ENCODE data around the gene DENND1C. TPM values are rescaled to one million over a fixed set of nuclear protein-coding genes. Genes with fewer than 3 reads are reported as not detected.
A peak's percentile ranks its signal among the peaks of the same experiment; 100 is the strongest.

The DENND1C gene
- total RNA-seq, 2 experiments from 2014 or later = 40.9 to 68.3 TPM

- Histone ChIP-seq H2AFZ (ENCODE audit: low read length) (peak within 1 kb of the TSS; percentile 64), H4K20me1 (ENCODE audit: insufficient read depth, low read length) (no peaks in the 10 kb centered on the region), H3K9me2 (ENCODE audit: insufficient read depth, low read length) (no peaks in the 10 kb centered on the region), H3K79me2 (ENCODE audit: insufficient read depth, low read depth, low read length) (no peaks in the 10 kb centered on the region), H3K9me3 (ENCODE audit: low read length) (no peaks in the 10 kb centered on the region), H3K4me2 (ENCODE audit: low read length) (peak within 1 kb of the TSS; percentile 82), H3K36me3 (ENCODE audit: insufficient read depth, low read length) (no peaks in the 10 kb centered on the region), H3K4me3 (ENCODE audit: low read depth, low read length, poor library complexity, severe bottlenecking) (peak within 1 kb of the TSS; percentile 74), H3K4me1 (ENCODE audit: insufficient read depth, low read length, poor library complexity, severe bottlenecking) (peaks cover 41% of the 10 kb centered on the region), H3K27ac (ENCODE audit: low read depth, low read length, poor library complexity, severe bottlenecking) (peak within 1 kb of the TSS; percentile 44)
- ChIA-PET CTCF (ENCODE audit: unreplicated experiment) (no interaction called here), POLR2A (interaction anchor here (0.5 to 1.3 kb wide), 5 partner anchors 20 to 362 kb away, joined by 3 to 7 read pairs (median 4); no protein-coding TSS in a partner anchor)
- peak; percentile 84 for DNase-seq (ENCODE audit: low spot score)
- no TSS peak for BruUV-seq (replicated peaks)
- TF ChIP-seq CTCF (conservative IDR thresholded peaks at IDR 0.05; ENCODE audit: low read length) = no peak
- no peak for TF ChIP-seq EZH2phosphoT487 (IDR thresholded peaks at IDR 0.05; ENCODE audit: borderline replicate concordance, low read depth, low read length)
- intact Hi-C loops (cut with micrococcal nuclease; ENCODE audit: unreplicated experiment) = loop anchor here (1.0 to 10.0 kb wide), 3 partner anchors 19 to 107 kb away; partner anchors contain the start of gene GTF2F1
These were observed 20.4 kb upstream of the DENND1C start, which contains the start of gene TUBB4A for GRCh38 chr19:6501740-6502648. TSS of gene TUBB4A (minus strand) at chr19:6502309. CDS start at chr19:6502212, 97 bp downstream.

GRCh38 chr19:6500837-6501739 is 19.5 kb upstream of the DENND1C start:
- no TSS peak for BruUV-seq (replicated peaks)
- intact Hi-C loops (cut with micrococcal nuclease; ENCODE audit: unreplicated experiment) = loop anchor here (10.0 kb wide), 1 partner anchor 106 kb away; the partner anchor contains the start of gene GTF2F1
- no peak for TF ChIP-seq CTCF (conservative IDR thresholded peaks at IDR 0.05; ENCODE audit: low read length)
- no peak for TF ChIP-seq EZH2phosphoT487 (IDR thresholded peaks at IDR 0.05; ENCODE audit: borderline replicate concordance, low read depth, low read length)
- ChIA-PET CTCF (ENCODE audit: unreplicated experiment) (no interaction called here), POLR2A (interaction anchor here (0.5 to 0.7 kb wide), 2 partner anchors 40 to 100 kb away, joined by 4 to 7 read pairs; no protein-coding TSS in a partner anchor)
- Histone ChIP-seq H4K20me1 (ENCODE audit: insufficient read depth, low read length) (no peaks in the 10 kb centered on the region), H3K4me1 (ENCODE audit: insufficient read depth, low read length, poor library complexity, severe bottlenecking) (peaks cover 41% of the 10 kb centered on the region), H2AFZ (ENCODE audit: low read length) (no peak overlapping the region; the same call in 1 of the 2 replicates), H3K4me2 (ENCODE audit: low read length) (peak overlapping the region; percentile 82), H3K79me2 (ENCODE audit: insufficient read depth, low read depth, low read length) (no peaks in the 10 kb centered on the region), H3K9me2 (ENCODE audit: insufficient read depth, low read length) (no peaks in the 10 kb centered on the region), H3K36me3 (ENCODE audit: insufficient read depth, low read length) (no peaks in the 10 kb centered on the region), H3K9me3 (ENCODE audit: low read length) (no peaks in the 10 kb centered on the region), H3K27ac (ENCODE audit: low read depth, low read length, poor library complexity, severe bottlenecking) (no peak overlapping the region), H3K4me3 (ENCODE audit: low read depth, low read length, poor library complexity, severe bottlenecking) (peak overlapping the region; percentile 74)
- no peak for DNase-seq (ENCODE audit: low spot score)

All from OCI-LY7 (cell line).